Ovary (tissue), 9 donors: ENCODE measurements around the gene SRGAP3. TPM values are rescaled to one million over a fixed set of nuclear protein-coding genes. Genes with fewer than 3 reads are reported as not detected.

ENCODE experiments used
- DNase-seq, 5 donors: peaks; one replicate each; pipeline ENCODE4 v3.0.0-alpha.2; 2019 to 2020
- H3K27ac ChIP-seq, 2 donors: fragments of 200-600 bp; one replicate each; pipeline versions ENCODE4 v1.5.1 to v1.8.0; 2019 to 2022
- H3K27me3 ChIP-seq: fragments of 200-600 bp; one replicate; pipeline ENCODE4 v1.8.0; 2022
- H3K36me3 ChIP-seq: fragments of 200-600 bp; sonication (generic); one replicate; pipeline ENCODE4 v1.5.1; 2019
- H3K4me1 ChIP-seq: one replicate; pipeline ENCODE4 v1.8.1; 2013; ENCODE audit warnings: mild to moderate bottlenecking, moderate library complexity; ENCODE audit not compliant: insufficient read depth
- H3K4me3 ChIP-seq: fragments of 200-600 bp; sonication (generic); one replicate; pipeline ENCODE4 v1.5.1; 2017
- H3K9me3 ChIP-seq, 2 donors: fragments of 200-600 bp in 1 of 2; sonication (generic) in 1 of 2; one replicate each; pipeline versions ENCODE4 v1.5.1 to v1.8.1; 2013 to 2019; ENCODE audit warnings: mild to moderate bottlenecking in 1 of 2, moderate library complexity in 1 of 2
- CTCF ChIP-seq, 3 donors: fragments of 450-650 bp in 2 of 3; fragments of 200-600 bp in 1 of 3; IDR thresholded peaks; one replicate each; pipeline versions ENCODE4 v1.5.1 to v1.8.0; 2016 to 2022; ENCODE audit warnings: antibody characterized with exemption in 3 of 3, mild to moderate bottlenecking in 1 of 3
- EP300 ChIP-seq: sonication (generic); formaldehyde crosslinking; IDR thresholded peaks from one replicate; pipeline ENCODE4 v1.6.1; 2017; ENCODE audit warnings: antibody characterized with exemption
- POLR2A ChIP-seq: fragments of 450-650 bp; IDR thresholded peaks from one replicate; pipeline ENCODE4 v1.6.1; 2017; ENCODE audit warnings: antibody characterized with exemption, mild to moderate bottlenecking, moderate library complexity
- WGBS, 3 donors: extraction: QIAGEN DNeasy Blood & Tissue Kit in 1 of 3; methylation state at CpG; one replicate each; pipeline versions ENCODE4 v1.1.5 to v1.1.7; 2013 to 2017; 5-methylcytosine and 5-hydroxymethylcytosine counted together
- intact Hi-C, 4 donors: fragments of 100-400 bp; cut with DNase I; formaldehyde crosslinking; loops; one replicate each; pipeline versions ENCODE4 v1.11.0 to v1.15.1; 2022 to 2023
- polyA plus RNA-seq, 2 donors: library from polyadenylated mRNA; stranded (reverse); fragments of 200-250 nt in 1 of 2; fragments of 350-450 nt in 1 of 2; fragmentation: Illumina TruSeq in 1 of 2; extraction: RNeasy Lipid Tissue Mini Kit (QIAGEN cat#74804) in 1 of 2; gene quantifications; one replicate each; pipeline ENCODE4 v1.2.3, GENCODE V29; 2013 to 2014
- total RNA-seq, 7 donors: library from RNA; depleted of rRNA in 2 of 7; stranded (reverse); fragments of >200 nt in 2 of 7; fragmentation: NEBNext Ultra II Directional in 3 of 7; extraction: Animal tissue kit (Norgen Biotek cat#: 25700) in 3 of 7; gene quantifications; one replicate each; pipeline versions ENCODE4 v1.1.0 to v1.2.4, GENCODE V29; 2016 to 2023
- donor health status: DM: no; HTN: no; CAD: no; lungs with moderate emphysema.
- donor health status: DM: no; HTN: no; CAD: no.
- donor health status: Bipolar disorder and iron deficiency.
- donor health status: DM: yes; HTN: yes; CAD: no.
- donor health status: DM: no; HTN: no; CAD: no.
- donor health status: DM: yes; HTN: yes; CAD: no.

Gene SRGAP3
- total and polyA plus RNA-seq, 9 donors, result 2.1 to 36.8 (median 13.1) TPM

DNA sequence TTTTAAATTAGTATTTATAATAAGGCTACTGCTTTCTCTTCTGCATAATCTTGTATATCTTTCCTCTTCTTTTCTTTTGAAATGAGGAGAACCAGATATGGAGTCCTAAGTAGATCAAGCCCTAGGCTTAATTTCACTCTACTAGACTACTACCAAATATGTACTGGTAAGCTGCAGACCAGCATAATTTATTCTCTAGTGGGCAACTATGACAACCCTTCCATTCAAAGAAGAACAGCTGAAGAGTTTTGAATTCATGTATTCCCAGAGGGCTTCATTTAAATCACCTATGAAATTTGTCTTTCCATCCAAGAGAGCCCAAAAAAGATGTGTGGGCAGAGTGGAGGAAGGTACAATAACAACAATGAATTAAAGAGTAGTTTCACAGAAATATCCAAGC, 296.1 kb downstream of the SRGAP3 start:
- Histone ChIP-seq H3K4me3 (no peak overlapping the region), H3K27me3 (no peaks in the 10 kb centered on the region), H3K4me1 (no peaks in the 10 kb centered on the region), H3K27ac (no peak overlapping the region), H3K36me3 (no peaks in the 10 kb centered on the region), H3K9me3 (no peaks in the 10 kb centered on the region)
- TF ChIP-seq POLR2A, result no peak
- no peak for TF ChIP-seq EP300
- TF ChIP-seq CTCF (IDR thresholded peaks at IDR 0.05), result no peak
- intact Hi-C loops, result no loop called here
- DNase-seq, result no peak

- no peaks in the 10 kb centered on the region for H3K4me1 ChIP-seq
- H3K4me3 ChIP-seq, result no peak overlapping the region
- H3K9me3 ChIP-seq, result no peaks in the 10 kb centered on the region
- no peak overlapping the region for H3K27ac ChIP-seq
- DNase-seq, result no peak
- TF ChIP-seq EP300, result no peak
- no peak for TF ChIP-seq POLR2A
- TF ChIP-seq CTCF (IDR thresholded peaks at IDR 0.05), result no peak
- H3K36me3 ChIP-seq, result no peaks in the 10 kb centered on the region
- intact Hi-C loops, result no loop called here
- no peaks in the 10 kb centered on the region for H3K27me3 ChIP-seq
Measured at GRCh38 chr3:8952130-8952529, 297.3 kb downstream of the SRGAP3 start.

- TF ChIP-seq EP300 (no peak), CTCF (IDR thresholded peaks at IDR 0.05) (no peak), POLR2A (no peak)
- no peak overlapping the region for H3K4me3 ChIP-seq
- no peaks in the 10 kb centered on the region for H3K4me1 ChIP-seq
- no peak overlapping the region for H3K27ac ChIP-seq
- H3K27me3 ChIP-seq, result no peaks in the 10 kb centered on the region
- no peak for DNase-seq
- 80 to 98% (median 94%) methylated on average over 3 of the region's 3 CpGs for WGBS, 3 donors
- H3K36me3 ChIP-seq, result no peaks in the 10 kb centered on the region
- H3K9me3 ChIP-seq, result no peaks in the 10 kb centered on the region
- intact Hi-C loops, result no loop called here
Measured at GRCh38 chr3:8945890-8946600, 303.4 kb downstream of the SRGAP3 start.

DNA sequence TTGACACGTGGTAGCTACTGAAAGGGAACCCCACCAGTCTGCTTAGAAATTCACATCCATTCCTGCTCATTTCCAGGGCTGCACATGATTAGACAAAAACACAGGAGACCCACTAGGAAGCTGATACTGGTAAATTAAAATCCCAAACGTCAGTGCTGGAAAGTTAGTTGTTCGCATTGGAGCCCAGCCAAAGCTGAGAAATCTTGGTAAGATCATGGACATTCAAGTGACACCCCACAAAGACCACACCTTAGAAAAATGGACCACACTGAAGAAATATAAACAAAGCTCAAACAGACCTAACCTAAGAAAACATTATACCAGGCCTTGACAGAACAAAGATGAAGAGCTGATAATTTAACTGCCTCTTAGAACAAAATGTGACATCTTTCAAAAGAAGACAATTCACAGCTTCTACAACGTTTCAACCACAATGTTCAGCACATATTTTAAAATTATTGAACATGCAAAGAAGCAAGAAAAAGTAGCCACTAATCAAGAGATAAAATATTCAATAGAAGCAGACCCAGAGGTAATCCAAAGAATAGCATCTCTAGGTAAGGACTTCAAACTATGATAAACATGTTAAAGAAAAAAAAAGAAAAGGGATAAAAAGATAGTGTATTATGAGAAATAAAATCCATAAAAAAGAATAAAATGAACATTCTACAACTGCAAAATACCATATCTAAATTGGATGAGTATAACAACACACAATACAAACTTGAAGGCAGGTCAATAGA, 306.5 kb downstream of the SRGAP3 start:
- H3K27me3 ChIP-seq, result no peaks in the 10 kb centered on the region
- TF ChIP-seq POLR2A, result no peak
- no peak for TF ChIP-seq CTCF (IDR thresholded peaks at IDR 0.05)
- TF ChIP-seq EP300, result no peak
- H3K4me1 ChIP-seq, result no peaks in the 10 kb centered on the region
- 83 to 92% (median 90%) methylated on average over 4 of the region's 4 CpGs for WGBS, 3 donors
- intact Hi-C loops, result no loop called here
- DNase-seq, result no peak
- no peaks in the 10 kb centered on the region for H3K9me3 ChIP-seq
- H3K27ac ChIP-seq, result no peak overlapping the region
- no peaks in the 10 kb centered on the region for H3K36me3 ChIP-seq
- H3K4me3 ChIP-seq, result no peak overlapping the region
